H1 (cell line): ENCODE measurements around the gene PRRT2. TPM values are rescaled to one million over a fixed set of nuclear protein-coding genes. Genes with fewer than 3 reads are reported as not detected.

ENCODE experiments used
- CTCF ChIA-PET: fragments of 300-600 bp; sonication (Branson Sonifier 250); formaldehyde crosslinking; loops from one replicate; lab custom pipeline; 2021; ENCODE audit not compliant: partially characterized antibody; lab: Charles Lee
- POLR2A ChIA-PET: fragments of 300-600 bp; sonication (Branson Sonifier 250); formaldehyde crosslinking; loops from one replicate; lab custom pipeline; 2021; ENCODE audit warnings: inconsistent platforms; ENCODE audit not compliant: partially characterized antibody; lab: Charles Lee
- DNase-seq, 2 experiments: peaks; one replicate each; pipeline versions ENCODE4 v3.0.0 to v3.0.0-alpha.2; 2010 to 2022; ENCODE audit warnings: low spot score in 2 of 2, low read depth in 1 of 2, mixed read lengths in 1 of 2
- FAIRE-seq: peaks from 2 replicates; lab custom pipeline; 2011; peaks lifted over from hg19 to GRCh38; lab: Jason Lieb, UNC
- H2AFZ ChIP-seq: 2 replicates; pipeline ENCODE4 v1.8.1; 2012; ENCODE audit warnings: low read length, inconsistent platforms
- H2AK5ac ChIP-seq: 2 replicates; pipeline ENCODE4 v1.6.1; 2013; ENCODE audit warnings: low read depth, low read length
- H2BK120ac ChIP-seq: replicated peaks from 2 replicates; pipeline ENCODE3; 2013; ENCODE audit warnings: low read depth, low read length, inconsistent platforms
- H2BK12ac ChIP-seq: 2 replicates; pipeline ENCODE4 v1.6.1; 2013; ENCODE audit warnings: low read depth, low read length
- H2BK15ac ChIP-seq: 2 replicates; pipeline ENCODE4 v1.6.1; 2013; ENCODE audit warnings: low read length
- H2BK20ac ChIP-seq: 2 replicates; pipeline ENCODE4 v1.6.1; 2013; ENCODE audit warnings: low read length
- H2BK5ac ChIP-seq: 2 replicates; pipeline ENCODE4 v1.6.1; 2013; ENCODE audit warnings: low read depth, low read length
- H3K14ac ChIP-seq: 2 replicates; pipeline ENCODE4 v1.6.1; 2013; ENCODE audit warnings: inconsistent platforms; ENCODE audit not compliant: insufficient read length
- H3K18ac ChIP-seq: 2 replicates; pipeline ENCODE4 v1.6.1; 2013; ENCODE audit warnings: low read length; ENCODE audit errors: extremely low read depth
- H3K23ac ChIP-seq: 2 replicates; pipeline ENCODE4 v1.6.1; 2013; ENCODE audit warnings: inconsistent platforms; ENCODE audit not compliant: insufficient read length
- H3K23me2 ChIP-seq: 2 replicates; pipeline ENCODE4 v1.6.1; 2013; ENCODE audit warnings: low read depth, low read length
- H3K27ac ChIP-seq: 2 replicates; pipeline ENCODE4 v1.6.1; 2011; ENCODE audit warnings: low read depth, low read length, inconsistent platforms
- H3K27me3 ChIP-seq, 4 experiments: replicated peaks in 1 of 4; 1 replicate in 1 of 4; 2 replicates in 3 of 4; pipeline versions ENCODE4 v1.6.1 to v1.8.1; 2011 to 2013; ENCODE audit warnings: low read length in 3 of 4, mild to moderate bottlenecking in 3 of 4, inconsistent platforms in 2 of 4, mixed read lengths in 2 of 4, moderate library complexity in 1 of 4; ENCODE audit not compliant: control insufficient read depth in 3 of 4, insufficient read depth in 3 of 4; ENCODE audit errors: extremely low read depth in 1 of 4
- H3K36me3 ChIP-seq, 4 experiments: 2 replicates each; pipeline versions ENCODE4 v1.6.1 to v1.8.1; 2011 to 2013; ENCODE audit warnings: mild to moderate bottlenecking in 4 of 4, low read length in 3 of 4, moderate library complexity in 2 of 4, control low read depth in 1 of 4, inconsistent platforms in 1 of 4; ENCODE audit not compliant: insufficient read depth in 4 of 4, control insufficient read depth in 2 of 4
- H3K4ac ChIP-seq: replicated peaks from 2 replicates; pipeline ENCODE3; 2013; ENCODE audit warnings: low read length, low read depth, mixed read lengths, inconsistent platforms; ENCODE audit not compliant: insufficient read length
- H3K4me1 ChIP-seq, 4 experiments: replicated peaks in 1 of 4; 1 replicate in 1 of 4; 2 replicates in 3 of 4; pipeline versions ENCODE4 v1.6.1 to v1.8.1; 2011 to 2013; ENCODE audit warnings: low read length in 3 of 4, inconsistent platforms in 2 of 4, mixed read lengths in 1 of 4; ENCODE audit not compliant: insufficient read depth in 4 of 4, control insufficient read depth in 3 of 4
- H3K4me2 ChIP-seq, 2 experiments: 2 replicates each; pipeline versions ENCODE4 v1.6.1 to v1.8.1; 2011 to 2013; ENCODE audit warnings: low read depth in 2 of 2, low read length in 2 of 2, control low read depth in 1 of 2, inconsistent platforms in 1 of 2, mild to moderate bottlenecking in 1 of 2; ENCODE audit not compliant: insufficient read depth in 1 of 2
- H3K4me3 ChIP-seq, 4 experiments: fragments of 200-600, 300-600 bp in 1 of 4; sonication (generic), shearing (Covaris generic), sonication (Bioruptor Twin) in 1 of 4; 2 replicates each; pipeline versions ENCODE4 v1.5.1 to v1.8.1; 2011 to 2016; ENCODE audit warnings: low read length in 4 of 4, low read depth in 3 of 4, control low read depth in 2 of 4, inconsistent platforms in 2 of 4, mild to moderate bottlenecking in 2 of 4, mixed read lengths in 1 of 4, moderate library complexity in 1 of 4; ENCODE audit not compliant: insufficient read depth in 2 of 4; ENCODE audit errors: extremely low read depth in 1 of 4
- H3K56ac ChIP-seq: replicated peaks from 2 replicates; pipeline ENCODE3; 2013; ENCODE audit warnings: low read depth, mild to moderate bottlenecking, mixed read lengths, low read length, inconsistent platforms; ENCODE audit not compliant: insufficient read length
- H3K79me1 ChIP-seq: 2 replicates; pipeline ENCODE4 v1.6.1; 2013; ENCODE audit warnings: low read depth, low read length, control low read depth
- H3K79me2 ChIP-seq, 2 experiments: 2 replicates each; pipeline versions ENCODE4 v1.6.1 to v1.8.1; 2012 to 2013; ENCODE audit warnings: low read length in 2 of 2, mild to moderate bottlenecking in 2 of 2, inconsistent platforms in 1 of 2; ENCODE audit not compliant: insufficient read depth in 2 of 2, control insufficient read depth in 1 of 2
- H3K9ac ChIP-seq, 4 experiments: replicated peaks in 1 of 4; 1 replicate in 1 of 4; 2 replicates in 3 of 4; pipeline versions ENCODE4 v1.6.1 to v1.8.1; 2011 to 2013; ENCODE audit warnings: low read depth in 3 of 4, low read length in 3 of 4, control low read depth in 2 of 4, mild to moderate bottlenecking in 2 of 4, moderate library complexity in 2 of 4, inconsistent platforms in 1 of 4; ENCODE audit errors: extremely low read depth in 1 of 4
- H3K9me3 ChIP-seq, 2 experiments: 2 replicates each; pipeline versions ENCODE4 v1.6.1 to v1.8.1; 2012 to 2013; ENCODE audit warnings: mild to moderate bottlenecking in 2 of 2, moderate library complexity in 2 of 2, control low read depth in 1 of 2, inconsistent platforms in 1 of 2, low read depth in 1 of 2, low read length in 1 of 2, mixed read lengths in 1 of 2; ENCODE audit not compliant: insufficient read depth in 2 of 2
- H4K20me1 ChIP-seq, 2 experiments: replicated peaks in 1 of 2; 2 replicates each; pipeline versions ENCODE3 to v1.8.1; 2011 to 2013; ENCODE audit warnings: inconsistent platforms in 2 of 2, low read length in 2 of 2, mild to moderate bottlenecking in 1 of 2; ENCODE audit not compliant: insufficient read depth in 2 of 2, control insufficient read depth in 1 of 2
- H4K5ac ChIP-seq: 2 replicates; pipeline ENCODE4 v1.6.1; 2013; ENCODE audit warnings: low read length, low read depth, mixed read lengths, inconsistent platforms; ENCODE audit not compliant: insufficient read length
- H4K8ac ChIP-seq: 2 replicates; pipeline ENCODE4 v1.8.0; 2013; ENCODE audit warnings: mild to moderate bottlenecking, moderate library complexity, low read length, inconsistent platforms; ENCODE audit not compliant: insufficient read depth; ENCODE audit errors: extremely low read depth
- H4K91ac ChIP-seq: replicated peaks from 2 replicates; pipeline ENCODE3; 2013; ENCODE audit warnings: low read length, mixed read lengths, inconsistent platforms; ENCODE audit not compliant: insufficient read length
- JUN ChIP-seq: IDR thresholded peaks from 2 replicates; pipeline ENCODE4 v1.6.1; 2011; ENCODE audit warnings: low read depth, mild to moderate bottlenecking, improper control_type of control experiment, low read length
- POLR2A ChIP-seq, 2 experiments: IDR thresholded peaks; 1 replicate in 1 of 2; 2 replicates in 1 of 2; pipeline ENCODE4 v1.6.1; 2011; ENCODE audit warnings: low read depth in 2 of 2, low read length in 2 of 2, mild to moderate bottlenecking in 2 of 2; ENCODE audit errors: control extremely low read depth in 1 of 2
- TEAD4 ChIP-seq: IDR thresholded peaks from 2 replicates; pipeline ENCODE4 v1.6.1; 2012; ENCODE audit warnings: low read depth, low read length, inconsistent platforms, mixed read lengths
- YY1 ChIP-seq: IDR thresholded peaks from 2 replicates; pipeline ENCODE4 v1.6.1; 2011; ENCODE audit warnings: low read depth, mild to moderate bottlenecking, low read length
- WGBS, 2 experiments: shearing (Covaris generic) in 1 of 2; methylation state at CpG; one replicate each; pipeline versions ENCODE4 v1.1.6 to v1.1.7; 2013 to 2015; ENCODE audit warnings: low lambda C conversion rate in 2 of 2, mixed read lengths in 2 of 2, inconsistent platforms in 1 of 2, low coverage in 1 of 2, missing lambda C conversion rate in 1 of 2; ENCODE audit not compliant: insufficient replicate concordance in 2 of 2, insufficient coverage in 1 of 2, insufficient read length in 1 of 2; ENCODE audit errors: extremely low coverage in 1 of 2, missing lambda C conversion rate in 1 of 2; 5-methylcytosine and 5-hydroxymethylcytosine counted together
- polyA plus RNA-seq, 7 experiments: library from polyadenylated mRNA; depleted of rRNA in 3 of 7; stranded (reverse) in 5 of 7; unstranded in 2 of 7; fragments of >200 nt in 5 of 7; fragments of 200-250 nt in 2 of 7; gene quantifications; 1 replicate in 5 of 7; 2 replicates in 1 of 7; 4 replicates in 1 of 7; pipeline versions ENCODE4 v1.2.1 to v1.2.3, GENCODE V29; 2011 to 2013; ENCODE audit warnings: missing spikeins in 2 of 7, mixed read lengths in 2 of 7
- total RNA-seq: library from RNA; stranded (reverse); fragmentation: NEBNext Ultra II Directional; extraction: Animal tissue kit (Norgen Biotek cat#: 25700); gene quantifications from 2 replicates; pipeline ENCODE4 v1.2.1, GENCODE V29; 2021

PRRT2 gene
- total and polyA plus RNA-seq, 2 of the 8 experiments (the other 6 are each of a cell fraction or from before 2014, with no cell fraction given): 12.8 to 32.6 TPM

DNA sequence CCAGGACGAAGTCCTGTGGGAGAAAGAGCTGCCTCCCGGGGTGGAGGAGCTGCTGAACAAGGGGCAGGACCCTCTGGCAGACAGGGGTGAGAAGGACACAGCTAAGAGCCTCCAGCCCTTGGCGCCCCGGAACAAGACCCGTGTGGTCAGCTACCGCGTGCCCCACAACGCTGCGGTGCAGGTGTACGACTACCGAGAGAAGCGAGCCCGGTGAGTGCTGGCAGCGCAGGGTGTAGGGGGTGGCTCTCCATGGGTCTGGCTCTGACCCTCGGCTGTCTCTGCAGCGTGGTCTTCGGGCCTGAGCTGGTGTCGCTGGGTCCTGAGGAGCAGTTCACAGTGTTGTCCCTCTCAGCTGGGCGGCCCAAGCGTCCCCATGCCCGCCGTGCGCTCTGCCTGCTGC lies 29.6 kb downstream of the PRRT2 start:
- Histone ChIP-seq H2AK5ac (no peak overlapping the region), H3K4me3 (no peak overlapping the region), H3K9me3 (no peaks in the 10 kb centered on the region), H2BK15ac (no peak overlapping the region), H3K18ac (no peak overlapping the region), H3K23me2 (no peaks in the 10 kb centered on the region), H3K36me3 (no peaks in the 10 kb centered on the region), H3K9ac (no peak overlapping the region), H2AFZ (no peak overlapping the region), H3K27me3 (no peaks in the 10 kb centered on the region), H3K14ac (no peak overlapping the region), H4K8ac (no peak overlapping the region), H3K4ac (no peak overlapping the region), H2BK120ac (no peak overlapping the region), H3K56ac (no peak overlapping the region), H3K79me1 (no peaks in the 10 kb centered on the region), H2BK20ac (no peak overlapping the region), H4K5ac (no peak overlapping the region), H3K27ac (no peak overlapping the region), H3K79me2 (no peaks in the 10 kb centered on the region), H3K4me2 (no peak overlapping the region), H4K20me1 (no peaks in the 10 kb centered on the region), H4K91ac (no peak overlapping the region), H2BK5ac (no peak overlapping the region), H3K23ac (no peak overlapping the region), H2BK12ac (no peak overlapping the region), H3K4me1 (no peaks in the 10 kb centered on the region; a peak in 1 of 7 replicates)
- CTCF ChIA-PET: interaction anchor here (0.7 to 4.2 kb wide), 10 partner anchors 8 to 568 kb away, joined by 3 to 28 read pairs (median 4); partner anchors contain the start of genes MAZ, MVP and TBX6
- POLR2A ChIA-PET: interaction anchor here (0.6 to 12.7 kb wide), 2 partner anchors 8 to 19 kb away, joined by 3 to 167 read pairs; partner anchors contain the start of genes MVP and PAGR1
- DNase-seq: no peak
- 93% methylated on average over 16 of the region's 23 CpGs; no CpG with 5 or more reads in 1 of the 2 experiments for WGBS, 2 experiments
- no peak for FAIRE-seq
- no peak for TF ChIP-seq POLR2A (IDR thresholded peaks at IDR 0.05; ENCODE audit: control extremely low read depth in 1 of 2, low read depth in 2 of 2, low read length in 2 of 2)
- TF ChIP-seq JUN: no peak
- no peak for TF ChIP-seq TEAD4
- TF ChIP-seq YY1: no peak
